Naive thymus-derived CD4-positive, alpha-beta T cell (primary cell): Measurements from ENCODE around the gene PRKN. TPM values are rescaled to one million over a fixed set of nuclear protein-coding genes. Genes with fewer than 3 reads are reported as not detected.

Source experiments
- ATAC-seq: fragments of 150-1000 bp; cut with Tn5 transposase; 2 replicates; pipeline ENCODE4 v1.10.0; 2021; ENCODE audit warnings: mild to moderate bottlenecking, moderate library complexity
- CTCF ChIA-PET: fragments of 350-600 bp; sonication (Branson Sonifier 250); formaldehyde crosslinking; loops from one replicate; lab custom pipeline; 2021; ENCODE audit warnings: antibody characterized with exemption; lab: Charles Lee
- POLR2A ChIA-PET: fragments of 350-600 bp; sonication (Branson Sonifier 250); formaldehyde crosslinking; loops from one replicate; lab custom pipeline; 2021; ENCODE audit warnings: antibody characterized with exemption, inconsistent platforms; lab: Charles Lee
- DNase-seq, 9 donors: peaks; one replicate each; pipeline versions ENCODE4 v3.0.0 to v3.0.0-alpha.2; 2020 to 2022; ENCODE audit warnings: mixed read lengths in 1 of 9
- H3K27ac ChIP-seq: one replicate; pipeline ENCODE4 v1.7.0; 2013; ENCODE audit warnings: mild to moderate bottlenecking, low read depth, low read length, moderate library complexity
- H3K27me3 ChIP-seq, 2 donors: one replicate each; pipeline ENCODE4 v1.7.0; 2013; ENCODE audit warnings: low read length in 2 of 2, mild to moderate bottlenecking in 2 of 2, moderate library complexity in 2 of 2; ENCODE audit not compliant: control insufficient read depth in 2 of 2, insufficient read depth in 2 of 2
- H3K36me3 ChIP-seq, 3 experiments: 1 replicate in 2 of 3; 2 replicates in 1 of 3; pipeline ENCODE4 v1.7.0; 2013; ENCODE audit warnings: low read length in 3 of 3, mild to moderate bottlenecking in 3 of 3, moderate library complexity in 1 of 3; ENCODE audit not compliant: insufficient read depth in 3 of 3, control insufficient read depth in 2 of 3
- H3K4me1 ChIP-seq, 2 donors: one replicate each; pipeline ENCODE4 v1.7.0; 2013; ENCODE audit warnings: low read length in 2 of 2, mild to moderate bottlenecking in 2 of 2, moderate library complexity in 1 of 2; ENCODE audit not compliant: control insufficient read depth in 2 of 2, insufficient read depth in 2 of 2
- H3K4me3 ChIP-seq: 2 replicates; pipeline ENCODE4 v1.7.0; 2013; ENCODE audit warnings: mild to moderate bottlenecking, low read length
- H3K9me3 ChIP-seq, 3 experiments: 1 replicate in 2 of 3; 2 replicates in 1 of 3; pipeline ENCODE4 v1.7.0; 2013; ENCODE audit warnings: low read length in 3 of 3; ENCODE audit not compliant: control insufficient read depth in 2 of 3
- H3K27ac Mint-ChIP-seq, 9 donors: one replicate each; pipeline ENCODE4 v1.8.0; 2020 to 2022; ENCODE audit warnings: mixed read lengths in 9 of 9, mild to moderate bottlenecking in 8 of 9, moderate library complexity in 5 of 9, inconsistent platforms in 2 of 9
- H3K27me3 Mint-ChIP-seq, 5 donors: one replicate each; pipeline ENCODE4 v1.8.0; 2021 to 2022; ENCODE audit warnings: mixed read lengths in 5 of 5, mild to moderate bottlenecking in 1 of 5
- H3K36me3 Mint-ChIP-seq, 5 donors: one replicate each; pipeline ENCODE4 v1.8.0; 2020 to 2022; ENCODE audit warnings: mixed read lengths in 5 of 5, mild to moderate bottlenecking in 3 of 5, inconsistent platforms in 1 of 5
- H3K4me1 Mint-ChIP-seq, 7 donors: one replicate each; pipeline ENCODE4 v1.8.0; 2020 to 2022; ENCODE audit warnings: mixed read lengths in 7 of 7, mild to moderate bottlenecking in 3 of 7, inconsistent platforms in 1 of 7
- H3K4me3 Mint-ChIP-seq, 10 donors: one replicate each; pipeline ENCODE4 v1.8.0; 2020 to 2022; ENCODE audit warnings: mild to moderate bottlenecking in 10 of 10, mixed read lengths in 10 of 10, moderate library complexity in 6 of 10, inconsistent platforms in 2 of 10
- H3K9me3 Mint-ChIP-seq, 11 donors: one replicate each; pipeline ENCODE4 v1.8.0; 2020 to 2022; ENCODE audit warnings: mixed read lengths in 11 of 11, mild to moderate bottlenecking in 4 of 11, inconsistent platforms in 1 of 11, moderate library complexity in 1 of 11
- intact Hi-C, 2 donors: fragments of 100-400 bp; cut with micrococcal nuclease; formaldehyde crosslinking; loops; one replicate each; pipeline ENCODE4 v1.15.1; 2023
- polyA plus RNA-seq, 2 donors: library from polyadenylated mRNA; unstranded; fragments of 300-500 nt; fragmentation: Illumina TruSeq; gene quantifications; one replicate each; pipeline ENCODE4 v1.2.3, GENCODE V29; 2021
- total RNA-seq, 6 experiments: library from RNA in 5 of 6; stranded (reverse) in 5 of 6; gene quantifications; 1 replicate in 5 of 6; 2 replicates in 1 of 6; pipeline ENCODE4 v1.2.3 and lab custom pipeline; 2021 to 2026

PRKN gene
- total and polyA plus RNA-seq, 7 experiments from 2014 or later = 0.44 to 10.3 (median 8.1) TPM

- Histone ChIP-seq H3K4me1 (no peaks in the 10 kb centered on the region), H3K4me3 (no peak overlapping the region), H3K27ac (no peak overlapping the region), H3K9me3 (no peaks in the 10 kb centered on the region), H3K27me3 (no peaks in the 10 kb centered on the region), H3K36me3 (no peaks in the 10 kb centered on the region)
- CTCF ChIA-PET = interaction anchor here (0.8 to 1.0 kb wide), 3 partner anchors 23 to 1319 kb away, joined by 3 read pairs; no protein-coding TSS in a partner anchor
- H3K36me3 Mint-ChIP-seq = no peaks in the 10 kb centered on the region
- ATAC-seq (no peak), DNase-seq (no peak)
- intact Hi-C loops = loop anchor here (1.0 to 2.0 kb wide), 2 partner anchors 277 to 1319 kb away; no protein-coding TSS in a partner anchor
- no peak overlapping the region for H3K27ac Mint-ChIP-seq
- H3K4me3 Mint-ChIP-seq = no peak overlapping the region
- no peaks in the 10 kb centered on the region for H3K4me1 Mint-ChIP-seq
- peaks cover 0 to 2% (median 0%) of the 10 kb centered on the region in 11 donors for H3K9me3 Mint-ChIP-seq
- H3K27me3 Mint-ChIP-seq = peaks cover 0 to 18% (median 11%) of the 10 kb centered on the region in 5 donors
- POLR2A ChIA-PET = no interaction called here
Measured at GRCh38 chr6:161417717-161418462, 1309.7 kb downstream of the PRKN start.

- H3K36me3 Mint-ChIP-seq = no peaks in the 10 kb centered on the region
- ChIA-PET POLR2A (no interaction called here), CTCF (no interaction called here)
- Histone ChIP-seq H3K9me3 (no peaks in the 10 kb centered on the region), H3K4me1 (no peaks in the 10 kb centered on the region), H3K27ac (no peak overlapping the region), H3K4me3 (no peak overlapping the region), H3K27me3 (no peaks in the 10 kb centered on the region), H3K36me3 (no peaks in the 10 kb centered on the region)
- intact Hi-C loops = no loop called here
- H3K9me3 Mint-ChIP-seq = peaks cover 0 to 2% (median 0%) of the 10 kb centered on the region in 11 donors
- ATAC-seq = no peak
- DNase-seq = no peak
- no peak overlapping the region for H3K27ac Mint-ChIP-seq
- no peaks in the 10 kb centered on the region for H3K4me1 Mint-ChIP-seq
- H3K27me3 Mint-ChIP-seq = peaks cover 0 to 18% (median 11%) of the 10 kb centered on the region in 5 donors
- no peak overlapping the region for H3K4me3 Mint-ChIP-seq
Measured at GRCh38 chr6:161415302-161415855, 1312.2 kb downstream of the PRKN start.

- Histone ChIP-seq H3K9me3 (no peaks in the 10 kb centered on the region), H3K27ac (no peak overlapping the region), H3K4me1 (no peaks in the 10 kb centered on the region), H3K36me3 (no peaks in the 10 kb centered on the region), H3K27me3 (no peaks in the 10 kb centered on the region), H3K4me3 (no peak overlapping the region)
- DNase-seq = no peak
- H3K27ac Mint-ChIP-seq = no peak overlapping the region
- H3K27me3 Mint-ChIP-seq = peaks cover 0 to 17% (median 11%) of the 10 kb centered on the region in 5 donors
- no peaks in the 10 kb centered on the region for H3K36me3 Mint-ChIP-seq
- no peak for ATAC-seq
- peaks cover 0 to 2% (median 0%) of the 10 kb centered on the region in 11 donors for H3K9me3 Mint-ChIP-seq
- intact Hi-C loops = no loop called here
- no peaks in the 10 kb centered on the region for H3K4me1 Mint-ChIP-seq
- CTCF ChIA-PET = no interaction called here
- no peak overlapping the region for H3K4me3 Mint-ChIP-seq
- POLR2A ChIA-PET = no interaction called here
Measured at GRCh38 chr6:161414707-161415106, 1312.9 kb downstream of the PRKN start.

- ChIA-PET CTCF (no interaction called here), POLR2A (no interaction called here)
- Mint-ChIP-seq H3K27me3 (peaks cover 0 to 12% (median 11%) of the 10 kb centered on the region in 5 donors), H3K27ac (no peak overlapping the region), H3K4me1 (no peaks in the 10 kb centered on the region), H3K4me3 (no peak overlapping the region), H3K36me3 (no peaks in the 10 kb centered on the region), H3K9me3 (peaks cover 0 to 2% (median 0%) of the 10 kb centered on the region in 11 donors)
- Histone ChIP-seq H3K27me3 (no peaks in the 10 kb centered on the region), H3K36me3 (no peaks in the 10 kb centered on the region), H3K27ac (no peak overlapping the region), H3K9me3 (no peaks in the 10 kb centered on the region), H3K4me3 (no peak overlapping the region), H3K4me1 (no peaks in the 10 kb centered on the region)
- no peak for ATAC-seq
- DNase-seq = no peak
- intact Hi-C loops = no loop called here
Measured at GRCh38 chr6:161414180-161414579, 1313.4 kb downstream of the PRKN start.

- Mint-ChIP-seq H3K9me3 (peaks cover 0 to 1% (median 0%) of the 10 kb centered on the region in 11 donors), H3K4me1 (no peaks in the 10 kb centered on the region), H3K27me3 (peaks cover 0 to 12% (median 11%) of the 10 kb centered on the region in 5 donors), H3K4me3 (no peak overlapping the region), H3K27ac (no peak overlapping the region), H3K36me3 (no peaks in the 10 kb centered on the region)
- H3K27ac ChIP-seq = no peak overlapping the region
- no peaks in the 10 kb centered on the region for H3K9me3 ChIP-seq
- POLR2A ChIA-PET = no interaction called here
- no peak for DNase-seq
- CTCF ChIA-PET = no interaction called here
- no peak for ATAC-seq
- H3K4me1 ChIP-seq = no peaks in the 10 kb centered on the region
- H3K27me3 ChIP-seq = no peaks in the 10 kb centered on the region
- no peak overlapping the region for H3K4me3 ChIP-seq
- H3K36me3 ChIP-seq = no peaks in the 10 kb centered on the region
- intact Hi-C loops = no loop called here
Measured at GRCh38 chr6:161413355-161413771, 1314.2 kb downstream of the PRKN start.

GRCh38 chr6:161412795-161413194, 1314.8 kb downstream of the PRKN start:
- Mint-ChIP-seq H3K27me3 (peaks cover 0 to 12% (median 9%) of the 10 kb centered on the region in 5 donors), H3K9me3 (peaks cover 0 to 1% (median 0%) of the 10 kb centered on the region in 11 donors), H3K4me1 (no peaks in the 10 kb centered on the region), H3K36me3 (no peaks in the 10 kb centered on the region), H3K27ac (no peak overlapping the region), H3K4me3 (no peak overlapping the region)
- H3K4me3 ChIP-seq = no peak overlapping the region
- no peaks in the 10 kb centered on the region for H3K27me3 ChIP-seq
- DNase-seq (no peak), ATAC-seq (no peak)
- no peak overlapping the region for H3K27ac ChIP-seq
- ChIA-PET CTCF (no interaction called here), POLR2A (no interaction called here)
- no peaks in the 10 kb centered on the region for H3K9me3 ChIP-seq
- H3K36me3 ChIP-seq = no peaks in the 10 kb centered on the region
- no peaks in the 10 kb centered on the region for H3K4me1 ChIP-seq
- intact Hi-C loops = no loop called here
